GM12878 (cell line): ENCODE measurements around the gene MLPH. TPM values are rescaled to one million over a fixed set of nuclear protein-coding genes. Genes with fewer than 3 reads are reported as not detected.
A peak's percentile ranks its signal among the peaks of the same experiment; 100 is the strongest.

Source experiments
- ATAC-seq: fragments of 200-7000 bp; cut with Tn5 transposase; 3 replicates; pipeline ENCODE4 v1.9.1; 2020; ENCODE audit warnings: mild to moderate bottlenecking, moderate library complexity
- BruUV-seq: library from RNA; stranded (reverse); fragments of 400-500 nt; replicated peaks from 2 replicates; lab custom pipeline; 2021; lab: Mats Ljungman, UMichigan
- CTCF ChIA-PET: fragments of 300-600 bp; sonication (Branson Sonifier 250); formaldehyde crosslinking; extraction: SDS; loops from one replicate; lab custom pipeline; 2021; ENCODE audit warnings: inconsistent platforms; lab: Yijun Ruan, JAX
- POLR2A ChIA-PET: fragments of 350-600 bp; formaldehyde crosslinking; extraction: SDS; loops from one replicate; lab custom pipeline; 2021; ENCODE audit warnings: inconsistent platforms; lab: Charles Lee
- RAD21 ChIA-PET: fragments of 300-600 bp; sonication (Branson Sonifier 250); formaldehyde crosslinking; loops from one replicate; lab custom pipeline; 2023; ENCODE audit warnings: antibody characterized with exemption; ENCODE audit not compliant: unreplicated experiment; lab: Charles Lee
- SMC1A ChIA-PET: fragments of 300-600 bp; sonication (Branson Sonifier 250); formaldehyde crosslinking; loops from one replicate; lab custom pipeline; 2023; ENCODE audit not compliant: unreplicated experiment, uncharacterized antibody; lab: Charles Lee
- DNase-seq: peaks from one replicate; pipeline ENCODE4 v3.0.0-alpha.2; 2011; ENCODE audit warnings: low read depth, low spot score
- FAIRE-seq: peaks from 3 replicates; lab custom pipeline; 2011; peaks lifted over from hg19 to GRCh38; lab: Jason Lieb, UNC
- H2AFZ ChIP-seq: 2 replicates; pipeline ENCODE4 v1.6.0; 2011; ENCODE audit warnings: low read depth, low read length, control low read depth; ENCODE audit not compliant: control insufficient read depth
- H3K27ac ChIP-seq: 2 replicates; pipeline ENCODE4 v1.5.1; 2011; ENCODE audit warnings: control low read depth; ENCODE audit not compliant: control insufficient read depth, insufficient read depth
- H3K27me3 ChIP-seq, 2 experiments: replicated peaks in 1 of 2; 2 replicates each; pipeline versions ENCODE4 v1.6.0 to v1.6.1; 2011; ENCODE audit warnings: low read length in 1 of 2; ENCODE audit not compliant: control insufficient read depth in 2 of 2, insufficient read depth in 2 of 2
- H3K36me3 ChIP-seq, 2 experiments: 2 replicates each; pipeline ENCODE4 v1.5.1; 2011; ENCODE audit warnings: low read length in 1 of 2; ENCODE audit not compliant: control insufficient read depth in 2 of 2, insufficient read depth in 2 of 2
- H3K4me1 ChIP-seq: 2 replicates; pipeline ENCODE4 v1.6.1; 2011; ENCODE audit warnings: mild to moderate bottlenecking, low read length, moderate library complexity, mixed read lengths; ENCODE audit not compliant: control insufficient read depth, insufficient read depth
- H3K4me2 ChIP-seq: 2 replicates; pipeline ENCODE4 v1.6.0; 2011; ENCODE audit warnings: control low read depth; ENCODE audit not compliant: control insufficient read depth, insufficient read depth
- H3K4me3 ChIP-seq: fragments of 200-600 bp; sonication (generic); 2 replicates; pipeline ENCODE4 v1.5.1; 2016
- H3K79me2 ChIP-seq: 2 replicates; pipeline ENCODE4 v1.6.0; 2011; ENCODE audit warnings: low read length; ENCODE audit not compliant: control insufficient read depth, insufficient read depth
- H3K9ac ChIP-seq: 2 replicates; pipeline ENCODE4 v1.8.0; 2011; ENCODE audit warnings: low read length, control low read depth, mixed read lengths; ENCODE audit not compliant: control insufficient read depth, insufficient read depth
- H3K9me3 ChIP-seq: replicated peaks from 3 replicates; pipeline ENCODE4 v1.5.1; 2011; ENCODE audit warnings: mild to moderate bottlenecking, low read length; ENCODE audit not compliant: control insufficient read depth, insufficient read depth
- H4K20me1 ChIP-seq: 2 replicates; pipeline ENCODE4 v1.6.0; 2011; ENCODE audit not compliant: control insufficient read depth, insufficient read depth
- CBX3 ChIP-seq: fragments of 200-600 bp; sonication (generic); IDR thresholded peaks from 2 replicates; pipeline ENCODE4 v1.6.1; 2016; ENCODE audit warnings: low read depth, borderline replicate concordance
- CHD4 ChIP-seq: fragments of 200-600 bp; sonication (generic); IDR thresholded peaks from 2 replicates; pipeline ENCODE4 v1.6.1; 2016; ENCODE audit warnings: mild to moderate bottlenecking
- HCFC1 ChIP-seq: fragments of 150-350 bp; IDR thresholded peaks from 2 replicates; pipeline ENCODE4 v1.6.1; 2014; ENCODE audit warnings: low read length
- HDGF ChIP-seq: fragments of 450-650 bp; IDR thresholded peaks from 2 replicates; pipeline ENCODE4 v1.6.1; 2016; ENCODE audit warnings: antibody characterized with exemption
- IKZF1 ChIP-seq: fragments of 450-650 bp; conservative IDR thresholded peaks from 2 replicates; pipeline ENCODE4 v1.6.1; 2017; ENCODE audit warnings: antibody characterized with exemption, mild to moderate bottlenecking
- MYB ChIP-seq: fragments of 150-350 bp; IDR thresholded peaks from 2 replicates; pipeline ENCODE4 v1.6.1; 2014; ENCODE audit warnings: mild to moderate bottlenecking, low read depth, low read length, borderline replicate concordance
- ZBTB4 ChIP-seq: fragments of 450-650 bp; formaldehyde crosslinking; IDR thresholded peaks from 2 replicates; pipeline ENCODE4 v1.4.0; 2022; ENCODE audit warnings: mild to moderate bottlenecking, moderate library complexity
- WGBS: methylation state at CpG from one replicate; pipeline ENCODE4 v1.1.6; 2016; ENCODE audit warnings: low lambda C conversion rate; ENCODE audit not compliant: insufficient replicate concordance, insufficient coverage; ENCODE audit errors: missing lambda C conversion rate; 5-methylcytosine and 5-hydroxymethylcytosine counted together
- in situ Hi-C: fragments of 300-500 bp; cut with MboI; formaldehyde crosslinking; loops from 9 replicates; pipeline ENCODE4 v1.14.3; 2018; ENCODE audit warnings: mixed read lengths
- intact Hi-C: fragments of 100-400 bp; cut with micrococcal nuclease; formaldehyde crosslinking; loops from one replicate; pipeline ENCODE4 v1.14.2; 2022; ENCODE audit not compliant: unreplicated experiment
- polyA plus RNA-seq, 11 experiments: library from polyadenylated mRNA; depleted of rRNA in 4 of 11; unstranded in 6 of 11; stranded (reverse) in 5 of 11; fragments of >200 nt; fragmentation: Nextera tagmentation in 4 of 11; fragmentation: Illumina TruSeq in 1 of 11; extraction: Ambion mirVana in 4 of 11; extraction: Trizol in 1 of 11; gene quantifications; 1 replicate in 1 of 11; 2 replicates in 10 of 11; pipeline versions ENCODE4 v1.2.1 to v1.2.3, GENCODE V29; 2011 to 2016; ENCODE audit warnings: inconsistent platforms in 2 of 11, missing spikeins in 2 of 11, low read depth in 1 of 11
- total RNA-seq, 4 experiments: library from RNA; depleted of rRNA in 3 of 4; stranded (reverse); fragments of >200 nt in 3 of 4; fragmentation: Illumina TruSeq in 1 of 4; extraction: Trizol in 1 of 4; gene quantifications; 2 replicates each; pipeline versions ENCODE4 v1.2.1 to v1.2.3, GENCODE V29; 2013 to 2021
- TF ChIP-seq, protein P1 (sequence below): IDR thresholded peaks from 2 replicates; pipeline ENCODE4 v1.6.1; 2011; ENCODE audit warnings: borderline replicate concordance, low read depth, mild to moderate bottlenecking, moderate library complexity, low read length; ENCODE audit not compliant: insufficient read depth, poor library complexity, severe bottlenecking

Gene MLPH
- total and polyA plus RNA-seq, 10 of the 15 experiments (the other 5 are each of a cell fraction or from before 2014, with no cell fraction given), result 0.16 to 0.85 TPM; not detected in 8

GRCh38 chr2:237475704-237476141 is 11.3 kb upstream of the MLPH start:
- H3K9me3 ChIP-seq, result no peaks in the 10 kb centered on the region
- peaks cover 6% of the 10 kb centered on the region in 2 experiments; a peak in 3 of 4 replicates for H3K27me3 ChIP-seq
- H3K27ac ChIP-seq, result no peak overlapping the region
- peak overlapping the region; percentile 28; the same call in 1 of the 2 replicates for H2AFZ ChIP-seq
- SMC1A ChIA-PET, result interaction anchor here (0.8 to 3.0 kb wide), 3 partner anchors 55 to 354 kb away, joined by 3 to 13 read pairs (median 3); no protein-coding TSS in a partner anchor
- H3K4me2 ChIP-seq, result no peak overlapping the region
- ATAC-seq (no peak), DNase-seq (no peak), FAIRE-seq (no peak)
- H4K20me1 ChIP-seq, result no peaks in the 10 kb centered on the region
- no peak overlapping the region for H3K9ac ChIP-seq
- H3K36me3 ChIP-seq, result no peaks in the 10 kb centered on the region
- in situ Hi-C loops, result loop anchor here (5.0 kb wide), 1 partner anchor 318 kb away; no protein-coding TSS in a partner anchor
- CTCF ChIA-PET, result interaction anchor here (0.6 to 7.1 kb wide), 13 partner anchors 35 to 1298 kb away, joined by 3 to 70 read pairs (median 3); no protein-coding TSS in a partner anchor
- BruUV-seq, result no TSS peak
- 0 out of 2 replicates have a peak overlapping the region, but pooled peaks have one; percentile 94 for H3K4me3 ChIP-seq
- TF ChIP-seq CBX3 (no peak), ZBTB4 (CRISPR knock-in tag) (no peak), HDGF (no peak), MYB (0 out of 2 replicates have a peak, but pooled peaks have one; percentile 3), HCFC1 (no peak), CHD4 (no peak), IKZF1 (0 out of 2 replicates have a peak, but pooled peaks have one; percentile 0)
- TF ChIP-seq, protein P1, sequence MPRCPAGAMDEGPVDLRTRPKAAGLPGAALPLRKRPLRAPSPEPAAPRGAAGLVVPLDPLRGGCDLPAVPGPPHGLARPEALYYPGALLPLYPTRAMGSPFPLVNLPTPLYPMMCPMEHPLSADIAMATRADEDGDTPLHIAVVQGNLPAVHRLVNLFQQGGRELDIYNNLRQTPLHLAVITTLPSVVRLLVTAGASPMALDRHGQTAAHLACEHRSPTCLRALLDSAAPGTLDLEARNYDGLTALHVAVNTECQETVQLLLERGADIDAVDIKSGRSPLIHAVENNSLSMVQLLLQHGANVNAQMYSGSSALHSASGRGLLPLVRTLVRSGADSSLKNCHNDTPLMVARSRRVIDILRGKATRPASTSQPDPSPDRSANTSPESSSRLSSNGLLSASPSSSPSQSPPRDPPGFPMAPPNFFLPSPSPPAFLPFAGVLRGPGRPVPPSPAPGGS, result no peak
- 21% methylated on average over 17 of the region's 17 CpGs for WGBS
- RAD21 ChIA-PET, result interaction anchor here (0.7 to 3.8 kb wide), 5 partner anchors 55 to 389 kb away, joined by 3 to 32 read pairs (median 5); partner anchors contain the start of gene COPS8
- intact Hi-C loops, result loop anchor here (1.0 to 10.0 kb wide), 3 partner anchors 55 to 351 kb away; no protein-coding TSS in a partner anchor
- H3K79me2 ChIP-seq, result no peaks in the 10 kb centered on the region
- POLR2A ChIA-PET, result no interaction called here
- peaks cover 6% of the 10 kb centered on the region; the same call in 1 of the 2 replicates for H3K4me1 ChIP-seq
